GM19238 (cell line): ENCODE measurements around the gene PTPRD.
"Not testable (repeated sequence)": the region's sequence is repeated elsewhere in the genome, so short reads cannot be mapped to it uniquely, and the experiment has no call there.

ENCODE experiments used
- DNase-seq: peaks from one replicate; pipeline ENCODE4 v3.0.0; 2011; ENCODE audit warnings: low spot score; ENCODE audit not compliant: insufficient read length

Gene PTPRD

DNA sequence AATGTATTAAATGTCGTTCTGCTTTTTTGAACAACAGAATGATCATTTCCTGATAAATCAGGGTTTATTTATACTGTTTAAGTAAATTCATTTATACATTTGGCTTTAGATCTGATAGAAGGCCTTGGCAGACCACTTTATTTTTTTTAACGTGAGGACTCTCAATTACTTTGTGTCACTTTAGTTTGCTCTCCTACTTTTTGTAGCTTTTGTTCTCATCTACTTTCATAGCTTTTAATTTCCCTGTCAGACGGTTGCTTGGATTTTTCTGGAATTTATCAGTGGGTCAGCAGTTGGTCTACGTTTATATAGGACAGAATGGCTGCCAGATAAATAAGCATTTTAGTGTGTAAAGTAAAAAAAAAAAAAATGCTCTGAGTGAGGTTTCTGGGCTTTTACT is 1910.9 kb downstream of the PTPRD start:
- no peak for DNase-seq

DNA sequence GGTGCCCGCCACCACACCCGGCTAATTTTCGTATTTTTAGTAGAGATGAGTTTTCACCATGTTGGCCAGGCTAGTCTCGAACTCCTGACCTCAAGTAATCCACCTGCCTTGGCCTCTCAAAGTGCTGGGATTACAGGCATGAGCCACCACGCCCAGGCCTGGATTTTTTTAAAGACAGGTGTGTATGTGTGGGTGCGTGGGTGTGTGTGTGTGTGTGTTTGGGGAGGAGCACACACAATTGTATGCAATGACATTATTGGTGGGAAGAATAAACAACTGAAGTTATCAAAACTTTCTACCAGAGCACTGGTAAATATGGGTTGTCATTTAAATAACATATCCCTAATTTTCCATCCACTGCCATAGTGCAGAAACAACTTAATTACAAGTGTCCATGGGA is 1915.2 kb downstream of the PTPRD start:
- not testable (repeated sequence) for DNase-seq

GRCh38 chr9:8696516-8696915 is 1916.3 kb downstream of the PTPRD start:
- DNase-seq = no peak

- no peak for DNase-seq
These were observed 1917.7 kb downstream of the PTPRD start for GRCh38 chr9:8694983-8695588.

- DNase-seq = no peak
These were observed 1919.3 kb downstream of the PTPRD start for GRCh38 chr9:8693464-8693863.

- no peak for DNase-seq
These were observed 1926.3 kb downstream of the PTPRD start for GRCh38 chr9:8686516-8686915.

- no peak for DNase-seq
These were observed 1927.0 kb downstream of the PTPRD start for GRCh38 chr9:8685825-8686224.

- no peak for DNase-seq
These were observed 1927.7 kb downstream of the PTPRD start for GRCh38 chr9:8684978-8685708.

DNA sequence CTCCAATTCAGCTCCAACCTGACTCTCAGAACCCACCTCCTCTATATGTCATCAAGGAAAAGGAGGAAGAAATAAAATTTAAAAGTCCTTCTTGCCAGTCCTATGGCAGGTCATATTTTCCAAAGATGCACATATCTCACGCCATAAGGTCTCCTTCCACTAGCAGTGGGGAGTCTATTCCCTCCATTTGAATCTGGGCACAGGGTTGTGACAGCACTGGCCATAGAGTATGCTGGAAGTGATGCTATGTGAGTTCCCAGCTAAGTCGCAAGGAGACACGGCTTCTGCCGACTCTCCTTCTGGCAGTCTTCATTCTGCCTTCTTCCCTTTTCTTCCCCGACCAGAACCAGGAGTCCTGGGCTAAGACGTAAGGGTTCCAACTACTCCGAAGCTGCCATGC is 1929.3 kb downstream of the PTPRD start:
- DNase-seq = no peak

DNA sequence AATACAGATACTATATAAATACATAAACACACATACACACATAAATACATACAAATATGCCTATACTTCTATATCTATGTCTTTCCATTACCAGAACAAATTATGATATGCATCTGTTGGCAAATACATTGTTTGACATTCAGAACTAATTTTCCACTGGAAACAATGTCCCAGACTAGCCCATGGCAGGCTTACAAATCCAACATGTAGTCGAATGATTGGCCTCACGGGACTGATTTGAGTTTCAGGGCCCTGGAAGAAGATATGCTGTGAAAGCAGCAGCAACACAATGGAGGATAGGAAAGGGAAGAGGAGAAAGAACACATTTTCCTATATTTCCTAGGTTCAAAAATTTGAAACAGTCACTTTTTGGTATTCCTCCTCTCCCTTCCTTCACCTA is 1932.1 kb downstream of the PTPRD start:
- no peak for DNase-seq

DNA sequence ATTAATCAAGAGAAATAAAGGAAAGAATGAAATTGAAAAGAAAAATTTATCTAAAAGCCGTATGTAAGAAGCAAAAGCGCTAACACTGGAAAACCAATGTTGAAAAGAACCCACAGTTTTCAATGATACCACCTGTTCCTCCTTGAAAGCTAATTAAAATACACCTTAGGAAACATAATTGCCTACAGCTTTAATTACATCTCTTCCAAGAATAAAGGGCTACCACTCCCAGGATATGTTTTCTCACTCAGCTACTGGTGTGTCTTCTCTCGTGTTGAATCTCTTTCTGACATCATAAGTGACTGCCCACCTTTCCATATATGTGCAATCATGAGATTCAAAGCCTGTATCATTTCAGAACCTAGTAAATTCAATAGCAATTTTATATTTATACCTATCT is 1932.6 kb downstream of the PTPRD start:
- no peak for DNase-seq

GRCh38 chr9:8679371-8679822 is 1933.4 kb downstream of the PTPRD start:
- DNase-seq = no peak

- no peak for DNase-seq
These were observed 1935.1 kb downstream of the PTPRD start for GRCh38 chr9:8677741-8678140.

DNA sequence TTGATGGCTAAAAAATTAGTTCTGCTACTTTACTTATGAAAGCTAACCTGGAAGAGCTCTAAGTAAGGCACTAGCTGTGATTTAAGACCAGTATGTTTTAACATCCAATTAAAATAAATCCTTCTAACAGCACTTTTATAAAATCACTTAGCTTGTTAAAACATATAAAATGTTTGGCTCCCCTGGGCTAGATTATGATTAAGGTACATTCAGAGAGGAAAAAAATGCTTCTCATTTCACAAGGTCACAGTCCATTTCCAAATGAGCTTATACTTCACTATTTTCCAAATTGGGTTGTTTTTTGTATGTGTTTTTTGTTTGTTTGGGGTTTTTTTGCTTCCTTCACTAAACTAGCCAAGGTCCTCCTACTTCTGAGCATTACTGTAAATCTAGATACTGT is 1938.3 kb downstream of the PTPRD start:
- DNase-seq = no peak

GRCh38 chr9:8673830-8674229 is 1939.0 kb downstream of the PTPRD start:
- no peak for DNase-seq

DNA sequence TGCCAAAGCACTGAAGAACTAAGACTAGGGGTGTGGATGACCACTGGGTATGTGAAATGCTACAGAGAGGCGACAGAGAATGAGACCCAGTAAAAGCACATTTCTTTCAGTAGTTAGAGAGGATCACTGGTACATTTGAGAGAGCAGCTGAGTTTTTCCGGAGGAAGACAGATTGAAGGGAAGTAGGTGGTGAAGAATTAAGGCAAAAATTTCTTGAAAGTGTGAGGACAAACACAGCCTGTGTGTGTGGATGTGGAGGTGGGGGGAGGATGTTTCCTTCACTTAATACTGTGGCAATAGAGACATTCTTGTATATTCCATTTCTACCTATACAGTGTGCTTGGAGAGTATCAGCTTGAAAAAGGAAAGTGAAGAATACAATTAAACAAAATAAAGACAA is 1942.1 kb downstream of the PTPRD start:
- DNase-seq = no peak

- DNase-seq = no peak
These were observed 1944.1 kb downstream of the PTPRD start for GRCh38 chr9:8668751-8669150.

DNA sequence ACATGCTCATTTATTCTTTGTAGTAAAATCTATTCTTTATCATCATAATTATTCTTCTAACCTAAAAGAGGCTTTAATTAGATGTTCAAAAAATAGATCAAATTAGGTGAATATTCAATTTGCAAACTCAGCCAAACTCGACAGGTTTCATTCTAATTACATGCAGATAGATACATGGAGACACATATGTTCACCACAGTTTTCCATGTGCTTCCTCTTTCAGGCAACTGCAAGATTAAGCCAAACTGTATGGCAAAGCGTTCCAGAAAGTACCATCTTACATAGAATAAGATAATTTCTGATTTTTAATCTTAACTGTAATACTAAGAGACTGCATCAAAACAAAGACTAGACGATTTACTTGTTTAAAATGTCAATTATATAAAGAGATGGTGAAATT is 1944.6 kb downstream of the PTPRD start:
- no peak for DNase-seq

DNA sequence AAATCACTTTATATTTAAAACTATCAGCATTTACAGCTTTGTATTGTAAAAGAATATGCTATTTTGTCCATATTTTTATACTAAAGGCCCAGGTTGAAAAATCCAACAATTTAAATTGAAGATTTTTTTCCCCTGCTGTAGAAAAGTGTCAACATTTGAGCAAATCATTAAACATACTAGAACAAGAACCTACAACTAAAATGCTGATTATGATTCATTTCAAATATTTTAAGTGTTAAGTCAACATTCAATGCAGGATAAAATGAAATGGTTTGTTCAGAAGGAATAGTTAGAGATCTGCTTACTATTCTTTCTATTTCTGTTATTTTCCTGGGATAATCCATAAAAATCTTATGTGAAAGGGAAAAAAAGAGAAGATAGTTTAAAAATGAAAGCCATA is 1946.7 kb downstream of the PTPRD start:
- DNase-seq = no peak

- DNase-seq = no peak
These were observed 1952.4 kb downstream of the PTPRD start for GRCh38 chr9:8660383-8660782.

- no peak for DNase-seq
These were observed 1953.7 kb downstream of the PTPRD start for GRCh38 chr9:8659108-8659507.

DNA sequence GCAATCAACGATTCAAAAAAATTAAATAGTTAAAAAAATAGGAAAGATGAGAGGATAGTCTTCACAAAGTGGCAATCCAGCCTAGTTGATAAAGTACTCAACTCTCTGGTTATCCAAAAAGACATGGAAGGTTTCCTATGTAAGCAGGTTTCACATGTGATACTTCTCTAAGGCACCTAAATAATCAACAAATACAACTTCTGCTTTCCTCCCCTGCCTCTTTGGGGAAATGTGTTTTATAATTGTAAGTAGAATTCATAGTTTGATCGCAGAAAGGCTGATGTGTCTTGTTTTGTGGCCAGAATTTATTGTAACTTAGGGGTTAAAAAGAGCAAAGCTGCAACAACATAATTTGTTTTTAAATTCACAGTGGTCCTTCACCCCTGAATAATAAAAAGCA is 1957.7 kb downstream of the PTPRD start:
- no peak for DNase-seq

DNA sequence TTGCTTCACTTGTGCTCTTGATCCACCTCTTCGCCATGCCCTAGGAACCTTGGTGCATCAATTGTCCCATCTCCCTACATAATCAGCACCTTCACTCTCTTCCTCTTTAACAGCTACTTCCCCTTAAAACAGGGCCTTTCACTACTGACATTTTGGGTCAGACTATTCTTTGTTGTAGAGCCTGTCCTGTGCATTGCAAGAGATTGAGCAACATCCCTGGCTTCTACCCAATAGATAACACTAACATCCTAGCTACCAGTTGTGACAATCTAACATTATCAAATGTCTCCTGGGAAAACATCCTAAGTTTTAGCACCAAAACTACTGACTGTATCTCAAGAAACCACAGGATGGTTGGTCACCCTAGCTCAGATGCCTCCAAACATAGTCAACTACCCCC is 1958.9 kb downstream of the PTPRD start:
- DNase-seq = no peak
